ENCODE results near the gene RRM2. TPM values are rescaled to one million over a fixed set of nuclear protein-coding genes. Genes with fewer than 3 reads are reported as not detected.

RRM2 gene
- 72.3 TPM for polyA plus RNA-seq (2013, experiment 1 of 2; ENCODE audit: insufficient read length)
- polyA plus RNA-seq (2013, experiment 2 of 2; ENCODE audit: insufficient read length) = 61.0 TPM

DNA sequence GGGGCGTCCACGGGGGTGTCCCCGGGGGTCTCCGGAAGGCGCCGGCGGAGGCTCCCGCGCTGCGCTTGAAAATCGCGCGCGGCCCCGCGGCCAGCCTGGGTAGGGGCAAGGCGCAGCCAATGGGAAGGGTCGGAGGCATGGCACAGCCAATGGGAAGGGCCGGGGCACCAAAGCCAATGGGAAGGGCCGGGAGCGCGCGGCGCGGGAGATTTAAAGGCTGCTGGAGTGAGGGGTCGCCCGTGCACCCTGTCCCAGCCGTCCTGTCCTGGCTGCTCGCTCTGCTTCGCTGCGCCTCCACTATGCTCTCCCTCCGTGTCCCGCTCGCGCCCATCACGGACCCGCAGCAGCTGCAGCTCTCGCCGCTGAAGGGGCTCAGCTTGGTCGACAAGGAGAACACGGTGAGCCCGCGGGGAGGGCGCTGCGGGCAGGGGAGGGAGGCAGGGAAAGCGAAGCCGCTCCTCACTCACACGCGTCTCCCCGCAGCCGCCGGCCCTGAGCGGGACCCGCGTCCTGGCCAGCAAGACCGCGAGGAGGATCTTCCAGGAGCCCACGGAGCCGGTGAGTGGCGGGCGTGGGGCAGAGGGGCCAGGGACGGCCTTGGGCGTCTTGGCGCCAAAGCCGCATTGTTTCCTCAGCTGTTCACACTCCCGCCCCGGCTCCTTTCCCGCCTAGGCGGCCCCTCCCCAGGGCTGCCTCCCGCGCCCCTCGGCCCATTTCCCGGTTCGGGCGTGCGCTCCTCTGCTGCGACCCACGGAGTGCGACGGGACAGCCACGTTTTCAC, at the start of gene RRM2:
TSS of gene RRM2 (plus strand) at position 240 of the 781 bp plus-strand sequence. CDS start at position 300, 60 bp downstream.
- DNase-seq = peak; percentile 94

DNA sequence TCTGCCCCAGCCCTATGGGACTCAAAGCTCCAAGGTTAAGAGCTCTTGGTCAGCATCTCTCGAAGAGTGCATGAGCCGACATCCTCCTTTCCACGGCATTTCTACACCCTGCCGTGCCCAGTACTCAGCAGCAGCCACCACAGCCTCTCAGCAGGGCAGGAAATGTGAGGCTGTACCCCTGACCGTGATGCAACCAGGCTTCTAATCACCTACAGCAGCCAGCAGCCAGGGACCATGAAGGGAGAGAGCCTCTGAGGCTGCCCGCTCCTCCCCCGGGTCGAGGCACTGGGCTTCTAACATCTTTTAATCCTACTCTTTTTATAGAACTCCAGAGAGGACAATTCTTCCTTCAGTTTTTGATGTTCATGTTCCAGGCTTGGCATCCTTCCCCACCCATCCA, 48.8 kb upstream of the RRM2 start:
- DNase-seq = no peak

DNA sequence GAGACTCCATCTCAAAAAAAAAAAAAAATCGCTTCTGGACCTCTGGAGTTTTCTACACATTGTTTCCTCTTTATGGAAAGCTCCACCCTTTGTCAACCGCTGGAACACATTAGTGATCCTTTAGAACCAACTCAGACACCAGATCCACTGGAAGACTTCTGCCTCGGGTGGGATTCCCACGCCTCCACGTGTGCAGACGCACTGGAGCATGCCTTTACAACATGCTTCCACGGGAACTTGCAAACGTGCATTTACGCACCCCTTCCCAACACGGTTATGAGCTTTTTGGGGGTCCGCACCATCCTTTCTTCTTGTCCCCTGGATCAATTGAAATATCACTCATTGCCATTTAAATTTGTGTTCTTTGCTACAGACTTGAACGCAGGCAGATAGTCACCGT, 47.4 kb upstream of the RRM2 start:
- no peak for DNase-seq

DNA sequence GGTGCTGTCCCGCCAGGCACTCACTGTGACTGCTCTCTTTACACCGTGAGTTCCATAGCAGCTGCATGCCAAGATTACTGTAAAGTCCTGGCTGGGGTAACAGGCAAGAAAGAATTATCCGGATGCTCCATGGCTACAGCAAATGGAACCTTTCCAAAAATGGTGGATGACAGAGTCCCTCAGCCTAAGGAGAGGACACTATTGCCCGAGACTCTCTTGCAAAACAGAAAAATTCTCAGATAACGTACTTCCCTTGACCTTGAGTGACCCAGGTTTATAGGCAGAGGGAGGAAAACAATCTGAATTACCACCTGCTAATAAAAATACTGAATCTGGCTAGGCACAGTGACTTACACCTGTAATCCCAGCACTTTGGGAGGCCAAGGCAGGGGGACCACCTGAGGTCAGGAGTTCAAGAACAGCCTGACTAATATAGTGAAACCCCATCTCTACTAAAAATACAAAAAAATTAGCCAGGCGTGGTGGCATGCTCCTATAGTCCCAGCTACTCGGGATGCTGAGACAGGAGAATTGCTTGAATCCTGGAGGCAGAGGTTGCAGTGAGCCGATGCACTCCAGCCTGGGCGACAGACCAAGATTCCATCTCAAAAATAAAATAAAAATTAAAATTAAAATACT, 46.8 kb upstream of the RRM2 start:
- no peak for DNase-seq

DNA sequence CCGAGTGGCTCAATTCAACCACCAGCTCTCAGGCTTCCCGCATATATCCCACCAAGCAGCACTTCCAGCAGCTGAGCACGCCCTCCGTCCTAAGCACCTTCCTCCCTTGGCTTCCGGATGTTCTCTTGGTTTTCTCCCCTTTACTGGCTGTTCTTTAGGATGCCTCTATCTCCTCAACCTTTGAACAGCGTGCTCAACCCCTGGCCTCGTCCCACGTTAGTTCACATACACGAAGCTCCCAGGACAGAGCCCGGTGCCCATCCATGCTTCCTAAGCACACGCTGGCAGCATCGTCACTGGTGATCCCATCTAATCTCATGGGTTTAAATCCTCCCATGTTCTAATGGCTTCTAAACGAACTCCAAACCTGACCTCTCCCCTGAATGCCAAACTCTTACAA, 46.0 kb upstream of the RRM2 start:
- no peak for DNase-seq

DNA sequence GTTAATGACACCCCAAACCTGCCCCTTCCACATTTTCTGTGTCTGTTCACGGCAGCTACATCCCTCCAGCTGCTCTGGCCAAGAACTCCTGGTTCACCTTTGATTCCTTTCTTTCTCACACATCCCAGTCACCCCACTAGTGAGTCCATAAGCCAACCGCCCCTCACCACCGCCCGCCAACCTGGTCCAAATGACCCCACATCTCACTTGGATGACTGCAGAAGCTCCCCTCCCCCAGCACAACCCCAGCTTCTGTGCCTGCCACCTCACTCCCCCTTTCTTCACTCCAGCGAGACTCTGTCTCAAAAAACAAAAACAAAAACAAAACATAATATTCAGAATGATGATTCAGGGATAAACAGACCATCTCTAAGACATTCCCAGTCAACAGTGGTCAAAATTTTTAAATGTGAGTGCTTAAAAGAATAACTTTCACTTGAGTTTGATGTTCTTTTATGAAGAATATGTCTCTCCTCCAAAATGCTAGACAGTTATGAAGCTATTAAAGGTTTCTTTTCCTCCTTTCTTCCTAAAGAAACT, 45.5 kb upstream of the RRM2 start:
- DNase-seq = no peak

DNA sequence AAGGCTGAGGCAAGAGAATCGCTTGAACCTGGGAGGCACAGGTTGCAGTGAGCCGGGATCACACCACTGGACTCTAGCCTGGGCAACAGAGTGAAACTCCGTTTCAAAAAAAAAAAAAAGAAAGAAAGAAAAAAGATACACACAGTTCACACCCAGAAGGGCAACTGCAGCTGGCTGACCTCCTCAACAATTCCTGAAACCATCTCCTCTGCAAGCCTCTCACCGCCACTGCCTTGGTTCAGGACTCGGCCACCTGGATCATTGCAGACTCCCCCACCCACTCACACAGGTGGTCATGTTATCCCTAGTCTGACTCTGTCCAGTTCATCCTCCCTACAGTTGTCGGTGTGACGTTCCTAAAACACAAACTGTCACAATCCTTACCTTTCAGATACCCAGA, 44.5 kb upstream of the RRM2 start:
- no peak for DNase-seq

DNA sequence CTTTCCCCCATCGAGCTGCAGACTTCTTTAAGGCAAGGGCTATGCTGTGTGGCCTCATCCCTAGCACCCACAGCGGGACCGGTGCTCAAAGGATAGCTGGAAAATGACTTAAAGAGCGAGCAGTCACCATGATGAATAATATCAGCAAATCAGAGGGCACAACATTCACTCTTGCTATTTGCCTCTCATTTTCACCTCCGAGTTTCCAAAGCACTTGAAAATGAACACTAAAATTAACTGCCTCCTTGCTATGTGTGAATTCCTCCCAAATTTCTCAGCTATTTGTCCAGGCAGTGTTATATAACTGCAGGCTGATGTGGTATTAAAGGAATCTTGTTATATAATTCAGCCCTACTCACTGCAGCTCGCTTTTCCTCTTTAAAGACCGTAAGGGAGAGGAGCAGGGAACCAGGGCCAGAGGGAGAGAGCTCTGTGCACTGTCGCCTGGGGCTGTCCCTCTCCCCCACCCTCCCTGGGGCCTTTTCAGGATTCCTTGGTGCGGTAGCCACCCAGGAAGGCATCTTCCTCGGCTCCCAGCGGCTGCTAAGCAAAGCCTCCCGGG, 43.8 kb upstream of the RRM2 start:
- no peak for DNase-seq

DNA sequence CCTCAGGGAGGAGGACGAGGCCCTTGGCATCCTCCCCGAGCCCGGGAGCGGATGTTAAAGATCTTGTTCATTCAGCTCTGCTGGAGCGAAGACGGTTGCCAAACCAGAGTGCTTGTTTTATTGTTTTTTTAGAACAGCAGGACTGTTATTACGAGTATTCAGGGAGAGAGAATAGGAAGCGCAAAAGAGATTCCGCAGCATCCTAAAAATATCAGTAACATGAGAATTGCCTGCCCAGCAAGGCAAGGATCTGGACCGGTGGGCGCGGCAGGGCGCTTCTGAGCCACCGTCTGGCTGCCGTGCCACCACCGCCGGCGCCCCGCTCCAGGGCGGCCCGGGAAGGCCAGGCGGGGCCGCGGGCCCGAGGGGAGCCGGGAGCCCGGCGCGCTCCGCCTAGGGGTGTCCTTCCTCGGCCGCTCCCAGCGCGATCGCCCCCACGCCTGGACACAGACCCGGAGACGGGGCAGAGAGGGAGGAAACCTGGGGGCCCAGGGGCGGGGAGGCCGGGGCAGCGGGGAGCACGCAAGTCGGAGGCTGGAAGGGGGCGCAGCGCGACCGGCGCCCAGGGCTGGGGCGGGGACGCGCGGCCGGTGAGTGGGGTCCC, 43.2 kb upstream of the RRM2 start:
- peak; percentile 79 for DNase-seq

DNA sequence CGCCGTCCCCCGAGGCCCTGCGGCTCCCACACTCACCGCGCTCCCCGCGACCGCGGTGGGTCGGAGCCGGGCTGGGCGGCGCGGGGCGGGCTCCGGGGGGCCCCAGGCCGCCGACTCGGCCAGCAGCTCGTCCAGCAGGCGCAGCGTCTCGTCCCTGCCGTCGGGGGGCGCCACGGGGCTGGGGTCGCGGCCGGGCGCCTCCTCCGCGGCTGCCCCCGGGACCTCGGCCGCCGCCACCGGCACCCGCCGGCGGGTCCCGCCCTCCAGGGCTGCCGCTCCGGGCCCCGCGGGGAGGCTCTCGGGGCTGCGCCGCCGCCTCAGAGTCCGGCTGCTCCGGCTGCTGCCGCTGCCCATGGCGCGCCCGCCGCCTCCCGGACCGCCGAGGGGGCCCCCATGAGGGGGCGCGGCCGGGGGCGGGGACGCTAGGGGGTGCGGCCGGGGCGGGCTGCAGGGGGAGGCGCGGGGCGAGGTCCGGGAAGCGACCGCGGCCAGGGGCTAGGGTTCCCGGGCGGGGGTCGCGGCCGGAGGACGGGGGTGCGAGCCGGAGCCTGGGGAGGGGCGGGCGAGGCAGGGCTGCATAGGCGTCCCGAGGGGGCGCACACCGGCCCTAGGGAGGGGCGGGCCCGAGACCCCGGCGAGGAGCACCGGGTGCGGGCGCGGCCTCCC, 42.5 kb upstream of the RRM2 start, which contains the start of gene CYS1:
TSS of gene CYS1 (minus strand) at position 542 of the 666 bp plus-strand sequence. CDS start at position 354, 188 bp downstream.
- DNase-seq = no peak

DNA sequence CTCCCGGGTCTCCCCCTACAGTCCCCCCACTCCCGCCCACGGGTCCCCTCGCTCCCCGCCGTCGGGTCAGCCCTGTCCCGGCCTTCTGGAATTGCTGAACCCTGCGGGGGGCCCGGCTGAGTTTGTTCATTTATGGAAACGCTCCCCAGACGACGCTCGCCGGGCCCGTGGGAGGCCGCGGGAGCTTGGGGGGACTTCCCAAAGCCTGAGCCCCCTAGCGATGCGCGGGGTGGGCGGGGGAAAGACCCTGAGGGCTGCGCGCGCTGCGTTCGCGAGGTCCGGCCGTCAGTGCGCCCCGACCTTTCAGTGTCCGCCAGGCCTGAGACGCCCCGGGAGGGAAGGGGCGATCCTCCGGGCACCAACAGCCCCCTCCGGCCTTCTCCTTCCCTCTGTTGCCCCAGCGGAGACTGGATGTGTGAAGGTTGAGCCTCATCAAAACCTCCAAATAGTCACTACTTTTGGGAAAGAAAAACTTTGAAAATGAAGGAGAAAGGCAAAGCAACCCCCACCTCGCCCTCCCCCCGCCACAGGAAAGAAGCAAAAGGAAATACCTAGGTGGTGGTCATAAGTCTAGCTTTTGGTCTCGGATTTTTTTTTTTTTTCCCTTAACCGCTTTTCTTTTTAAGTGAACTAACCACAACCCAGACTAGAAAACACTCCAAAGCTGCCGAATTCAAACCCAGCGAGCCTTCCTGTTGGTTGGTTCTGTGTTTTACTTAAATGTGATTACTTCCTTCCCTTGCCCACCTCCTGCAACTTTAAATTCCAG, 41.8 kb upstream of the RRM2 start:
- no peak for DNase-seq

DNA sequence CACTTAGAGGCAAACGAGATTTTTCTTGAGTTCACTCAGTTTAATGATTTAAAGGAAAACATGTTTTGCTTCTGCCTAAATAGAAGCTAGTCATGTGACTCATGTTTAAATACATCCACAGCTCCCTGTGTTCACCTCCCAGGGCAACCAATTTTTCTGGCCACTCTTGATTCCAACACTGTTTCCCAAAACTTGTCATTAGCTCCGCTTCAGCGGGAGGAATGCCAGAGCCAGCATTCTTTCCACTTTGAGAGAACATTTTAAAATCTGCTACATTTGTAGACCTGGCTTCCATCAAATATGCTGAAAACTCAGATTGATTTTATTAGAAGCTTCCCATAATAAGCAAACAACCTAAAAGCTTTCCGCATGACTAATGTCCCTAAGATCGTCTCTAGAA, 39.5 kb upstream of the RRM2 start:
- DNase-seq = no peak

DNA sequence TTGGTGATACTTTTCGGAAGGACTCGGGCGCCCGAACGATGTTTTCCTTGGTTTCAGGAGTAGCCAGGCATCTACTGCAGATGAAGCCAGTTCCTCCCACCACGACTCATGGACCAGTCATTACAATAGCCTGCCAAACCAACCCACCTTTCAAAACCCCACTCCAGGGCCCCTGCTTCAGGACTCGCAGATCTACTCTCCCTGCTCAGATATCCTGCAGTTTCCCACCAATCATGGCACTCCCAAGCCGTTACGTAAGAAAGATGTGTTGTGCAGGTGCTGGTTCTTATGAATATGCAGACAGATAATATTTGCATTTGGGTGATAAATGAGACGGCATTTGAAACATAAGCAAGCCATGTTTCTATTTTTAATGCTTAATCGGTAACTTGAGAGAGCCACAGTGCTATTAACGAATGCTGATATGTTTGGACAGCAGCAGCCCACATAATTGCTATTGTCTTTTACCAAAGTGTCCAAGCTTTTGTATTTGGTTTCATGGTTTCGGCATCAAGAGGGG, 38.8 kb upstream of the RRM2 start:
- no peak for DNase-seq

DNA sequence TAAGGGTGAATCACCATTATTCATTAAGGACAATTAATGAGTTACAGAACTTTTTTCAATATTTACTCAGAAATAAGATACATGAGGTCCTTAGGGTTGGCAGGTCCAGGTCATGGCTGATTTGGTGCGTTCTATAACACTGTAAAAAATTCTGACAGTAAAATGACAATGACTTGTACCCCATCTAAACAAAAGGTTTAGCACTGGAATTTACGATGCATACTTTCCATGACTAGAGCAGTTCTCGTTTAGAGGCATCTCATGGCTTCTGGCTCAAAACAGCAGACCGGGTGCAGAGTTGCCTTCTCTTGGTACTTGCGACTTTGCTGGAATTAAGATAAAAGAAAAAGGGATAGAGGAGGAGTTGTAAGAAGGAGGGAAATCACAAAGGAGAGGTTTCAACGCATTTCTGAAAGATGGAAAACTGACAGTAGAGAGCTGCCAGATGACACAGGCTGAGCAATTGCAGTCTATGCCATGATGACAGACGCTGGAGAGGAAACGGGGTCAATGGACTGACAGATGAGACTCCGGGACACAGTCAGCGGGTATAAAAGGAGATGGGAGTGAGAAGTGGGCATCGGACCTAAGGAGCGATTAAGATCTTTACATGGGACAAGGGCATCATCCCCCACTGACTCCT, 38.2 kb upstream of the RRM2 start:
- no peak for DNase-seq

DNA sequence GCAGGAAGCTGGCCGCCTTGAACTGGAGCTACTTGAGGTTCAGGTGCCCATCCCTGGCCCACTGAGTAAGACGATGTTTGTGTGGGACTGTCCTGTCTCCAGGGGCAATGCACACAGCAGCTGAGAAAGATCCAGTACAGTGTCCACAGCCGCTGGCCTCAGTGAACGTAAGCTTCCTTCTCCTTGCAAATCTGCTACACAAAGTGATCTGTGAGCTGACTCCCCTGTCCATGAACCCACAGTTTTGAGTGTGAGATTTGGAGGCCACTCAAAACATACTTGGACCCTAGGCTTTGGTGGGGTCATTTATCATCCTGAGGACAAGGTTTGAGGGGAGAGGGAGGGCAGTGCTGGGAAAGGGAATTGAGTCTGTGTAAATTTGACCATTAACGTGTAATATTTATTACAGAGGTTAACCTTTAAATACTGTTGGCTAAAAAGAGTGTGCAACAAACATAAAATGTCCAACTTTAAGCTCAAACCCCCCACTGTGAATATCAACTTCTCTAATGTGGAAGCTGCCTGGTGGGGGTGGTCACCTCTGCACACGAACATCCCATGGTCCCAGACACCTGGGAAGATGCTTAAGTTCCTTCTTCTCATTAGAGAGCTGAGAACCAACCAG, 37.4 kb upstream of the RRM2 start:
- DNase-seq = no peak

DNA sequence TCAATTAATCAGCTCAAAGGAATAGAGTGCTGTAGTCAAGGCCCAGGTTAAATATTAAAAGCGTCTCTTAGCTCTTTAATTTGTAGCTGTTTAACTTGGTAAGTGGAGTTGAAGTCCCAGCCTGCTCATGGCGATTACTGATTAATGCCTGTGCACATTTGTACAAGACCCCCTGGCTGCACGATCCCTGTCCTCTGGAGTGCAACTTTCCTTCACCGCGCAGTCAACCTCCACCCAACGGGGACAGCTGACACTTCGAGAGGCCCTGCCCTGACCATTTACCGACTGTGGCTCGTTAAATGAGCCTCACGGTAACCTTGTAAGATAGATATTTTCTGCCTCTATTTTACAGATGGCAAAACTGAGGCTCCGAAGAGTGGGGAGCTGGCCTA, 36.9 kb upstream of the RRM2 start:
- no peak for DNase-seq

DNA sequence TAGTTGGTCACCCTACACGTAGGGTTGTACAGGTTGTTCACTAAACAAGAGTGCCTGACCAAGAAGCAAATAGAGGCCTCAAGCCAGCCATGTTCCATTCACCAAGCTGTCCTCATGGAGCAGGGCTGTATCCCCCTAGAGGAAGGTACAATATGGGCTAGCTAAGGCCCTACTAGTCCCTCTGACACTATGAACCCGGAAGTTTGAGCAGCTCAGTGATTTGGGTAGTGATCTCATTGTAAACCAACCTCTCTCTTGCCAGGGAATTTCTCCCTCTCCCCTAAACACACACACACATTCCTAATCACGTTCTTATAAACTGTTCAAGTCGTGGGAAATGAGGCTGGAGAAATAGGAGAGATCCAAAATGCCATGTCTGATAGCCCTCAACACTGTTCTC, 35.6 kb upstream of the RRM2 start:
- DNase-seq = no peak

DNA sequence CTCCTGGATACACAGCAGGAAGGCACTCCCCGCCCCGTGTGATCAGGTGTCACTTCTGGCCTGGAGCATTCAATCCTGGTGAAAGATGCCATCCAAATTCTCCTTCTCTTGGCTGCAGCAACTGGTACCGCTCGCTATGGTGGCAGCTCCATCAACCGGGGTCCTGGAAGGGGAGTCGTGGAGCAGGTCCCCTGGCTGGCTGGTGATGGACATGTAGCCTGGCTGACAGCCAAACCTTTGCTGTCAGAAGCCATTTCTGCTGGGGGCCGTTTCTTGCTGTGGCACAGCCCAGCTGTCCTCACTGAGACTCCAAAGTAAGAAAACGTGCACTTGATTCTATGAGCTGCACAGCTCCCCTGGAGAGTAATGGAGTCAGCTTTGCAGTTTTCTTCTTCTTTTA, 35.2 kb upstream of the RRM2 start:
- DNase-seq = no peak

DNA sequence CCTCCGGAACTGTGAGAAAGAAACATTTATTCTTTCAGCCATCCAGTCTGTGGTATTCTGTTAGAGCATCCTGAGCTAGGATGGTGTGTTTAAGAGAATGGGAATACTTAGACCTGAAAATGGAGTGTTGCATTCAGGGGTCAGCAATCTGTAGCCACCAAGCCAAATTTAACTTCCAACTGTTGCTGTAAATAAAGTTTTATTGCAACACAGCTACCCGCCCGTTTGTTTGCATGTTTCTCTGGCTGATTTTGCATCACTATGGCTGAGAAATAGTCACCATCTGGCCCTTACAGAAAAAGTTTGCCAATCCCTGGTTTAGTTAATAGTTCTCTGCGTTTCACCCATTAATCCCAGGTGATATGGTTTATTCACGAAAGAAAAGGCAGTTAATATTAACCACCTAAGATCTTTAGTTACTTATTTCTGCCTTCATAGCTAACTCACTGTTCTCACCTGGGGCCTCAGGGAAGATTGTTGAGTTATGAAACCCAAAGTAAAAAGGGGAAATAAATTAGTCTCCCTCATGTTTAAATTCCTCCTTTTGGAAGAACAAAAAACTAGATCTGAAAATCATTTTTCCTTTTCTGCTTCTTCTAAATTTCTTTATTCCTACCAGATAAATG, 32.9 kb upstream of the RRM2 start:
- no peak for DNase-seq
